Panc1 (cell line): Measurements from ENCODE around the gene ADAMTS1. TPM values are rescaled to one million over a fixed set of nuclear protein-coding genes. Genes with fewer than 3 reads are reported as not detected.

Source experiments
- ATAC-seq: fragments of 200-7000 bp; cut with Tn5 transposase; 2 replicates; pipeline ENCODE4 v1.9.1; 2020; ENCODE audit warnings: mild to moderate bottlenecking, moderate library complexity
- BruUV-seq: library from RNA; stranded (reverse); fragments of 400-500 nt; replicated peaks from 2 replicates; lab custom pipeline; 2021; lab: Mats Ljungman, UMichigan
- CTCF ChIA-PET: fragments of 300-600 bp; sonication (Branson Sonifier 250); formaldehyde crosslinking; loops from one replicate; lab custom pipeline; 2022; ENCODE audit warnings: antibody characterized with exemption; lab: Charles Lee
- POLR2A ChIA-PET: fragments of 300-600 bp; sonication (Branson Sonifier 250); formaldehyde crosslinking; loops from one replicate; lab custom pipeline; 2022; ENCODE audit warnings: antibody characterized with exemption; lab: Charles Lee
- DNase-seq: peaks from one replicate; pipeline ENCODE4 v3.0.0-alpha.2; 2010; ENCODE audit warnings: low read depth, low spot score
- H3K27ac ChIP-seq: 2 replicates; pipeline ENCODE4 v1.5.1; 2011; ENCODE audit warnings: mild to moderate bottlenecking, low read length, inconsistent platforms
- H3K27me3 ChIP-seq: fragments of 200-500 bp; sonication (Bioruptor generic); 2 replicates; pipeline ENCODE4 v1.6.0; 2014; ENCODE audit warnings: low read length, inconsistent platforms; ENCODE audit not compliant: control insufficient read depth, insufficient read depth
- H3K36me3 ChIP-seq: fragments of 200-500 bp; sonication (Bioruptor generic); 2 replicates; pipeline ENCODE4 v1.5.1; 2014; ENCODE audit warnings: inconsistent platforms, mild to moderate bottlenecking, low read length, moderate library complexity; ENCODE audit not compliant: control insufficient read depth, insufficient read depth
- H3K4me1 ChIP-seq: 2 replicates; pipeline ENCODE4 v1.5.1; 2011; ENCODE audit warnings: inconsistent platforms, mild to moderate bottlenecking, low read length, moderate library complexity; ENCODE audit not compliant: control insufficient read depth, insufficient read depth
- H3K4me3 ChIP-seq, 2 experiments: 2 replicates each; pipeline ENCODE4 v1.5.1; 2011 to 2012; ENCODE audit warnings: low read depth in 2 of 2, low read length in 2 of 2, mild to moderate bottlenecking in 2 of 2, inconsistent platforms in 1 of 2, moderate library complexity in 1 of 2
- H3K9me3 ChIP-seq: fragments of 200-500 bp; sonication (Bioruptor generic); 2 replicates; pipeline ENCODE4 v1.5.1; 2014; ENCODE audit warnings: low read depth, mild to moderate bottlenecking, inconsistent platforms, low read length, moderate library complexity; ENCODE audit not compliant: control insufficient read depth, insufficient read depth
- CTCF ChIP-seq: fragments of 450-650 bp; IDR thresholded peaks from 2 replicates; pipeline ENCODE4 v1.5.1; 2017; ENCODE audit warnings: mild to moderate bottlenecking
- POLR2AphosphoS5 ChIP-seq: IDR thresholded peaks from 2 replicates; pipeline ENCODE4 v1.6.1; 2012; ENCODE audit warnings: mild to moderate bottlenecking, low read depth, low read length, moderate library complexity
- REST ChIP-seq, 2 experiments: IDR thresholded peaks; 2 replicates each; pipeline ENCODE4 v1.6.1; 2011 to 2012; ENCODE audit warnings: low read depth in 2 of 2, control low read depth in 1 of 2, low read length in 1 of 2, mild to moderate bottlenecking in 1 of 2, moderate library complexity in 1 of 2; ENCODE audit not compliant: insufficient read depth in 1 of 2
- SIN3A ChIP-seq: IDR thresholded peaks from 2 replicates; pipeline ENCODE4 v1.6.1; 2012; ENCODE audit warnings: low read depth, mild to moderate bottlenecking, low read length, moderate library complexity, borderline replicate concordance; ENCODE audit not compliant: insufficient read depth
- TCF7L2 ChIP-seq: IDR thresholded peaks from 2 replicates; pipeline ENCODE4 v1.6.1; 2011; ENCODE audit warnings: mild to moderate bottlenecking, low read depth, low read length, inconsistent platforms
- in situ Hi-C: cut with HindIII; loops from 2 replicates; pipeline ENCODE4 v1.10.0; 2016; ENCODE audit warnings: low sequenced_read_pairs, low pct_unique_long_range_greater_than_20kb
- intact Hi-C: fragments of 100-400 bp; cut with micrococcal nuclease; formaldehyde crosslinking; loops from one replicate; pipeline ENCODE4 v1.10.0; 2022; ENCODE audit not compliant: unreplicated experiment
- total RNA-seq: library from RNA; stranded (reverse); gene quantifications from one replicate; pipeline ENCODE4 v1.2.1, GENCODE V29; 2021; ENCODE audit not compliant: unreplicated experiment

ADAMTS1 gene
- total RNA-seq, 1 experiment from 2014 or later = 3.3 TPM

GRCh38 chr21:26834181-26834905, 10.9 kb downstream of the ADAMTS1 start:
- Histone ChIP-seq H3K4me3 (no peak overlapping the region), H3K4me1 (no peaks in the 10 kb centered on the region), H3K9me3 (no peaks in the 10 kb centered on the region), H3K27ac (no peak overlapping the region), H3K36me3 (no peaks in the 10 kb centered on the region), H3K27me3 (no peaks in the 10 kb centered on the region)
- in situ Hi-C loops = no loop called here
- DNase-seq = no peak
- BruUV-seq = no TSS peak
- POLR2A ChIA-PET = no interaction called here
- intact Hi-C loops = no loop called here
- no peak for ATAC-seq
- TF ChIP-seq TCF7L2 (no peak), CTCF (no peak), SIN3A (no peak), REST (IDR thresholded peaks at IDR 0.05; ENCODE audit: insufficient read depth in 1 of 2, low read depth in 2 of 2, low read length in 1 of 2) (no peak), POLR2AphosphoS5 (no peak)
- CTCF ChIA-PET = interaction anchor here (0.6 kb wide), 1 partner anchor 12 kb away, joined by 3 read pairs; no protein-coding TSS in a partner anchor

GRCh38 chr21:26833460-26833939, 11.7 kb downstream of the ADAMTS1 start:
- POLR2A ChIA-PET = no interaction called here
- no peaks in the 10 kb centered on the region for H3K9me3 ChIP-seq

More at GRCh38 chr21:26833460-26833939, 11.7 kb downstream of the ADAMTS1 start:
- DNase-seq (no peak), ATAC-seq (no peak)
- no peak overlapping the region for H3K27ac ChIP-seq
- no TSS peak for BruUV-seq
- in situ Hi-C loops = no loop called here
- H3K36me3 ChIP-seq = no peaks in the 10 kb centered on the region
- CTCF ChIA-PET = no interaction called here
- H3K4me1 ChIP-seq = no peaks in the 10 kb centered on the region
- TF ChIP-seq SIN3A (no peak), POLR2AphosphoS5 (no peak), TCF7L2 (no peak), CTCF (no peak), REST (IDR thresholded peaks at IDR 0.05; ENCODE audit: insufficient read depth in 1 of 2, low read depth in 2 of 2, low read length in 1 of 2) (no peak)
- no peak overlapping the region for H3K4me3 ChIP-seq
- intact Hi-C loops = no loop called here
- no peaks in the 10 kb centered on the region for H3K27me3 ChIP-seq
